Pancreas (tissue), 10 donors: ENCODE measurements around the gene MGAT3. TPM values are rescaled to one million over a fixed set of nuclear protein-coding genes. Genes with fewer than 3 reads are reported as not detected.

Experiments
- ATAC-seq, 4 donors: fragments of 200-7000 bp; cut with Tn5 transposase; one replicate each; pipeline versions ENCODE4 v1.8.0 to v1.9.1; 2020; ENCODE audit warnings: mild to moderate bottlenecking in 4 of 4, moderate library complexity in 4 of 4
- DNase-seq, 6 donors: peaks; one replicate each; pipeline ENCODE4 v3.0.0-alpha.2; 2020
- FAIRE-seq: peaks from 2 replicates; lab custom pipeline; 2012; peaks lifted over from hg19 to GRCh38; lab: Jason Lieb, UNC
- H3K27ac ChIP-seq, 4 donors: fragments of 200-600 bp; sonication (generic); 1 replicate in 3 of 4; 2 replicates in 1 of 4; pipeline versions ENCODE4 v1.5.0 to v1.8.0; 2020
- H3K27me3 ChIP-seq, 4 donors: fragments of 200-600 bp; one replicate each; pipeline ENCODE4 v1.8.0; 2021
- H3K36me3 ChIP-seq, 3 donors: fragments of 200-600 bp; sonication (generic) in 1 of 3; one replicate each; pipeline versions ENCODE4 v1.5.0 to v1.8.0; 2020 to 2021
- H3K4me1 ChIP-seq, 3 donors: fragments of 200-600 bp; one replicate each; pipeline ENCODE4 v1.8.0; 2021
- H3K4me3 ChIP-seq, 4 donors: fragments of 200-600 bp; sonication (generic) in 2 of 4; one replicate each; pipeline versions ENCODE4 v1.5.0 to v1.8.0; 2020 to 2021
- H3K9me3 ChIP-seq, 4 donors: fragments of 200-600 bp; one replicate each; pipeline ENCODE4 v1.8.0; 2021
- WGBS, 2 donors: extraction: QIAGEN DNeasy Blood & Tissue Kit; methylation state at CpG; one replicate each; pipeline ENCODE4 v1.1.7; 2013; 5-methylcytosine and 5-hydroxymethylcytosine counted together
- intact Hi-C, 3 donors: fragments of 100-400 bp; cut with DNase I; formaldehyde crosslinking; loops; one replicate each; pipeline versions ENCODE4 v1.11.1 to v1.14.2; 2022
- polyA plus RNA-seq, 2 donors: library from polyadenylated mRNA; stranded (reverse); fragments of 200-250 nt; gene quantifications; one replicate each; pipeline ENCODE4 v1.2.3, GENCODE V29; 2013
- total RNA-seq, 6 donors: library from RNA; stranded (reverse); fragmentation: NEBNext Ultra II Directional in 4 of 6; extraction: Animal tissue kit (Norgen Biotek cat#: 25700) in 4 of 6; gene quantifications; one replicate each; pipeline versions ENCODE4 v1.2.1 to v1.2.4, GENCODE V29; 2021 to 2023
- TF ChIP-seq, protein P1 (sequence below), 4 donors: fragments of 200-600 bp; sonication (generic) in 3 of 4; IDR thresholded peaks; one replicate each; pipeline versions ENCODE4 v1.5.0 to v1.8.0; 2021; ENCODE audit warnings: antibody characterized with exemption in 4 of 4
- donor health status: healthy with polysubstance abuse.
- donor health status: DM: no; HTN: no; CAD: no; lungs with moderate emphysema.
- donor health status: DM: no; HTN: no; CAD: no.
- donor health status: control.
- donor health status: control.
- donor health status: Bipolar disorder and iron deficiency.
- donor health status: DM: yes; HTN: yes; CAD: no.
- donor health status: DM: no; HTN: no; CAD: no.
- donor health status: DM: no; HTN: no; CAD: no.
- donor health status: DM: yes; HTN: yes; CAD: no.

Gene MGAT3
- total and polyA plus RNA-seq, 8 donors: 1.5 to 4.2 (median 2.2) TPM

DNA sequence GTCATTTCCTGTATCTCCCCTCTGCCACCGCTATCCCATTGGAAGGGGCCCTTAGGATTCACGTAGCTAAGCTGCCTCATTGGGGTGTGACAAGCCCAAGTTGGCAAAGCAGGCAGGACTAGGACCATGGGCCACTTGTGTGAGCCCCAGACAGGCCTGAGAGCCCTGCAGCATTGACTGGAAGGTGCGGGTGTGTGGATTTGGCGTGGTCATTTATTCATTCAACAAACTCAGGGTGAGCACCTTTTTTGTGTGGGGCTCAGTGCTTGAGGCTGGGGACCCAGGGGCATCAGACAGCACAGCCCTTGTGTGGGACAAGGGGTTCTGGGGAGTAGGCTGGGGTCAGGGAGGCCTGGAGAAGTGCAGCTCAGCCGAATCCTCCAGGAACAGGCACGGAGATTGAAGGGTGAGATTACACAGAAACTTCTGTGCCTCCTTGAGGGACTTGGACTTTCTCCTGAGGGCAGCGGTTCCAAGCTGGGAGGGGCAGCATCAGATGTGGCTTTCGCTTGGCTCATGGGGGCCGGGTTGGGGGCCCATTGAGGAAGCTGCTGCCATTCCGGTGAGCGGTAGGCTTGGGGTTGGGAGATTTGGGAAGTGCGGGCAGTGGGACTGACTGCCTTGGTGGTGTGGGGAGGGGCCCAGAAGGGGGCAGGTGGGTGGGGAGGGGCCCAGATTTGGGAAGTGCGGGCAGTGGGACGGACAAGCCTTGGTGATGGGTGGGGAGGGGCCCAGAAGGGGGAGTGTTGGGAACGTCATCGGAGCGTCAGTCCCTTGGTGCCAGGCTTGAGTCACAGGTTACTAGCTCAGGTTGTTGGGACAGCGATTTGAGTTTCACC is 11.9 kb downstream of the MGAT3 start:
- H3K4me3 ChIP-seq: no peak overlapping the region
- H3K9me3 ChIP-seq: no peaks in the 10 kb centered on the region
- H3K4me1 ChIP-seq: peaks cover 0 to 10% (median 0%) of the 10 kb centered on the region in 3 donors
- 88 to 92% methylated on average over 18 of the region's 18 CpGs for WGBS, 2 donors
- no peak for DNase-seq
- no peak for FAIRE-seq
- ATAC-seq: no peak
- no peaks in the 10 kb centered on the region for H3K27me3 ChIP-seq
- no peak overlapping the region for H3K27ac ChIP-seq
- TF ChIP-seq, protein P1, sequence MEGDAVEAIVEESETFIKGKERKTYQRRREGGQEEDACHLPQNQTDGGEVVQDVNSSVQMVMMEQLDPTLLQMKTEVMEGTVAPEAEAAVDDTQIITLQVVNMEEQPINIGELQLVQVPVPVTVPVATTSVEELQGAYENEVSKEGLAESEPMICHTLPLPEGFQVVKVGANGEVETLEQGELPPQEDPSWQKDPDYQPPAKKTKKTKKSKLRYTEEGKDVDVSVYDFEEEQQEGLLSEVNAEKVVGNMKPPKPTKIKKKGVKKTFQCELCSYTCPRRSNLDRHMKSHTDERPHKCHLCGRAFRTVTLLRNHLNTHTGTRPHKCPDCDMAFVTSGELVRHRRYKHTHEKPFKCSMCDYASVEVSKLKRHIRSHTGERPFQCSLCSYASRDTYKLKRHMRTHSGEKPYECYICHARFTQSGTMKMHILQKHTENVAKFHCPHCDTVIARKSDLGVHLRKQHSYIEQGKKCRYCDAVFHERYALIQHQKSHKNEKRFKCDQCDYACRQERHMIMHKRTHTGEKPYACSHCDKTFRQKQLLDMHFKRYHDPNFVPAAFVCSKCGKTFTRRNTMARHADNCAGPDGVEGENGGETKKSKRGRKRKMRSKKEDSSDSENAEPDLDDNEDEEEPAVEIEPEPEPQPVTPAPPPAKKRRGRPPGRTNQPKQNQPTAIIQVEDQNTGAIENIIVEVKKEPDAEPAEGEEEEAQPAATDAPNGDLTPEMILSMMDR (IDR thresholded peaks at IDR 0.05): no peak
- intact Hi-C loops: no loop called here
- no peaks in the 10 kb centered on the region for H3K36me3 ChIP-seq

DNA sequence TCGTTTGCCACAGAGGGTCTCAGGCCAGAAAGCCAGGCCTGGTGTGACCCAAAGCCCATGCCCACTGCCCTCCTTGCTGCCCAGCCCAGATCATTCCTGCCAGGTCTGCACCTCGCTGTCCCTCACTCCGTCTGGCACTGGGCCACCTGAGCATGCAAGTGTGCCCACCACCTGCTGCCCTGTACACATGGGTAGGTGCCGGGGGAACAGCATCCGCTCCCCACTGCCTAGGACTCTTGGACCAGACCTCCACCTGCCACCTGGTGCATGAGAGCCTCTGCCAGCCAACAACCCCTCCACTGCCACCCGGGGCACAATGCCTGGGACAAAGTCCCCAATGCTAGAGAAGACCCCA is 12.5 kb downstream of the MGAT3 start:
- no peaks in the 10 kb centered on the region for H3K36me3 ChIP-seq
- no peak overlapping the region for H3K4me3 ChIP-seq
- no peak for ATAC-seq
- H3K27ac ChIP-seq: no peak overlapping the region
- peak in 1 of 6 donors; percentile 66 for DNase-seq
- H3K9me3 ChIP-seq: no peaks in the 10 kb centered on the region
- TF ChIP-seq, protein P1 (IDR thresholded peaks at IDR 0.05): no peak
- WGBS, 2 donors: 73 to 89% methylated on average over 6 of the region's 6 CpGs
- H3K27me3 ChIP-seq: no peaks in the 10 kb centered on the region
- intact Hi-C loops: no loop called here
- peaks cover under 1 to 14% (median 4%) of the 10 kb centered on the region in 3 donors for H3K4me1 ChIP-seq
- FAIRE-seq: no peak

DNA sequence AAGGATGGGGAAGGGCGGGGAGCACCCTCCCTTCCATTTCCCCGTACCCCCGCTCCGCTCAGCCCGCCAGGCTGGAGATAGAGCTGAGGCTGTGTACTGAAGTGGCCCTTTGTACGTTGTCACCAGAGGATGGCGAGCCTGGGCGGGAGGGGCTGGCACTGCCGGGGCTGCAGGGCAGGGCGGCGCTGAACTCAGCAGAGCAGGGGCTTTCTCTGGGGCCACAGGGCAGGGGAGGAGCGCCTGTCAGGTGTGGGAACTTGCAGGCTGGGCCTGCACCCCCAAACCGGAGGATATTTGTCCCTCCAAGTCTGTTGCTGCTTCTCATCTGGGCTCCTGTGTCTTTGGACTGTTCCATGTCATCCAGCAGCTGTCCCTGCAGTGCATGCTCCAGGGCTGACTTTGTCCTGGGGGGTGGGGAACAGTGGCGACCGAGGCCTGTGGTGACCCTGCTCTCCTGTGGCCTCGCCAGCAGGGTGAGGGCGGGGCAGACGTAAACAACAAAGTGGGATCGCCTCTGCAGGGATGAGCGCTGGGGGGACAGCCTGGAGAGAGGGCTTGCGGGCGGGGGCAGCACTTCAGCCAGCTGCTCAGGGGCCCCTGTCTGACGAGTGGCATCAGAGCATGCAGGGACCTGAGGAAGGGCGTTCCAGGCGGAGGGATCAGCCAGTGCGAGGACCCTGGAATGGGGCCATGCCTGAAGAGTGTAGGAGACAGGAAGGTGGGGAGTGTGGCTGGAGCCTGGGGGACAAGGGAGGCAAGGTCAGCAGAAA is 13.1 kb downstream of the MGAT3 start:
- ATAC-seq (no peak), DNase-seq (peak in 1 of 6 donors; percentile 53), FAIRE-seq (no peak)
- 87 to 90% methylated on average over 26 of the region's 26 CpGs for WGBS, 2 donors
- Histone ChIP-seq H3K9me3 (no peaks in the 10 kb centered on the region), H3K27ac (no peak overlapping the region), H3K4me1 (peaks cover 6 to 20% (median 9%) of the 10 kb centered on the region in 3 donors), H3K4me3 (no peak overlapping the region), H3K36me3 (no peaks in the 10 kb centered on the region), H3K27me3 (no peaks in the 10 kb centered on the region)
- TF ChIP-seq, protein P1 (IDR thresholded peaks at IDR 0.05): no peak
- intact Hi-C loops: no loop called here

DNA sequence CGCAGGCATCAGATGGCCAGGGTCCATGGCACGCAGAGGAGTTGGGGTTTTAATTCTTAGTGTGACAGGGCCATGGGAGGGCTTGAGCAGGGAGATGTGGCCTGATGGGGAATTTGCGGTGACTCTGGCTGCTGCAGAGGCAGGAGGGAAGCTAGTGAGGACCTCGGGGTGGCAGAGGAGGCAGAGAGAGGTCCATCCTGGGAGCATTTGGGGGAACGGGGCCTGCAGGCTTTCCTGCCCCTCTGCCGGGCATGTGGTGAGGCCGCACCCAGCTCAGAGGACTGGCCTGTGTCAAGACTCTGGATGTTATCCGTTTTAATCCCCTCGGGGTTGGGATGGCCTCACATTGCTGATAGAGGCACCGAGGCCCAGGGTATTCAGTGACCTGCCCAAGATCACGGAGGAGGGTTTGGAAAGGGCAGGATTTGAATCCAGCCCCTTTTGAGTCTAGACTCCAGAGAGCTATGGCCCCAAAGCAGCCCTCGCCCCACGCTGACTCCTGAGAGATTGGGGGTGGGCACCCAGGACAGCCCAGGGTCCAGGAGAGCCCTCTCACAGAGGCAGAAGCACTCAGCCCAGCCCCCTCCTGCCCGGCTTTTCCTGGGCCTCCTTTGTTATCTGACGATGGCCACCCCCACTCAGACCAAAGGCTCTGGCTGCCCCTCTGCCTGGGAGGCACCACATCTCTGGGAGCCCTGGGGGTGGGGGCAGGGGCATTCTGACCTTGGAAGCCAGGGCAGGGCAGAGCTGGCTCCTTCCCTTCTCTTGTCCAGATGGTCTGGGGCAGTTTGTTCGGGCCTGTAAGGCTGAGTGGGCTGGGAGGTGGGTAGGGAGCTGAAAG is 13.9 kb downstream of the MGAT3 start:
- 73% methylated on average over 16 of the region's 16 CpGs for WGBS, 2 donors
- H3K27ac ChIP-seq: peak overlapping the region in 1 of 4 donors; percentile 53
- DNase-seq (no peak), ATAC-seq (no peak), FAIRE-seq (no peak)
- H3K4me3 ChIP-seq: no peak overlapping the region
- H3K9me3 ChIP-seq: no peaks in the 10 kb centered on the region
- no peaks in the 10 kb centered on the region for H3K27me3 ChIP-seq
- no peaks in the 10 kb centered on the region for H3K36me3 ChIP-seq
- H3K4me1 ChIP-seq: peaks cover 6 to 21% (median 11%) of the 10 kb centered on the region in 3 donors
- TF ChIP-seq, protein P1 (IDR thresholded peaks at IDR 0.05): no peak
- intact Hi-C loops: no loop called here
